Neural crest cell (in vitro differentiated cells): ENCODE results near the gene SP140. TPM values are rescaled to one million over a fixed set of nuclear protein-coding genes. Genes with fewer than 3 reads are reported as not detected.

ENCODE experiments used
- DNase-seq: peaks from one replicate; pipeline ENCODE4 v3.0.0; 2021; ENCODE audit warnings: low read depth, mixed read lengths, low spot score
- H3K27ac Mint-ChIP-seq: one replicate; pipeline ENCODE4 v1.8.0; 2021; ENCODE audit warnings: mild to moderate bottlenecking, mixed read lengths; ENCODE audit not compliant: unreplicated experiment
- H3K27me3 Mint-ChIP-seq: 2 replicates; pipeline ENCODE4 v1.8.0; 2021; ENCODE audit warnings: low read depth, mild to moderate bottlenecking, mixed read lengths
- H3K36me3 Mint-ChIP-seq: 2 replicates; pipeline ENCODE4 v1.8.0; 2021; ENCODE audit warnings: low read depth, mild to moderate bottlenecking, mixed read lengths
- H3K4me1 Mint-ChIP-seq: 2 replicates; pipeline ENCODE4 v1.8.0; 2021; ENCODE audit warnings: mixed read lengths
- H3K4me3 Mint-ChIP-seq: one replicate; pipeline ENCODE4 v1.8.0; 2021; ENCODE audit warnings: mild to moderate bottlenecking, mixed read lengths
- H3K9me3 Mint-ChIP-seq: 2 replicates; pipeline ENCODE4 v1.8.0; 2021; ENCODE audit warnings: mixed read lengths
- CTCF ChIP-seq: fragments of 200-600 bp; sonication (generic); conservative IDR thresholded peaks from 2 replicates; pipeline ENCODE4 v1.5.0; 2021; ENCODE audit warnings: antibody characterized with exemption, mild to moderate bottlenecking
- total RNA-seq: library from RNA; stranded (reverse); gene quantifications from 2 replicates; pipeline ENCODE4 v1.2.1, GENCODE V29; 2021

The SP140 gene
- total RNA-seq, 1 donor from 2014 or later, result not detected

GRCh38 chr2:230295192-230295591, 69.7 kb downstream of the SP140 start:
- H3K4me1 Mint-ChIP-seq, result no peaks in the 10 kb centered on the region
- peaks cover 6% of the 10 kb centered on the region for H3K9me3 Mint-ChIP-seq
- H3K36me3 Mint-ChIP-seq, result no peaks in the 10 kb centered on the region
- H3K27me3 Mint-ChIP-seq, result peaks cover 10% of the 10 kb centered on the region
- TF ChIP-seq CTCF, result no peak
- no peak overlapping the region for H3K4me3 Mint-ChIP-seq
- H3K27ac Mint-ChIP-seq, result no peak overlapping the region
- no peak for DNase-seq

- H3K27ac Mint-ChIP-seq, result no peak overlapping the region
Measured at GRCh38 chr2:230296917-230297316, 71.4 kb downstream of the SP140 start.

GRCh38 chr2:230299618-230300017, 74.1 kb downstream of the SP140 start:
- DNase-seq, result no peak
- Mint-ChIP-seq H3K27ac (no peak overlapping the region), H3K4me1 (no peaks in the 10 kb centered on the region), H3K9me3 (peaks cover 11% of the 10 kb centered on the region), H3K27me3 (peaks cover 11% of the 10 kb centered on the region), H3K36me3 (no peaks in the 10 kb centered on the region), H3K4me3 (no peak overlapping the region)
- TF ChIP-seq CTCF, result no peak

More at GRCh38 chr2:230296917-230297316, 71.4 kb downstream of the SP140 start:
- no peak for TF ChIP-seq CTCF
- H3K9me3 Mint-ChIP-seq, result peaks cover 11% of the 10 kb centered on the region
- H3K27me3 Mint-ChIP-seq, result peaks cover 16% of the 10 kb centered on the region
- H3K4me1 Mint-ChIP-seq, result no peaks in the 10 kb centered on the region
- H3K4me3 Mint-ChIP-seq, result no peak overlapping the region
- no peaks in the 10 kb centered on the region for H3K36me3 Mint-ChIP-seq
- no peak for DNase-seq

GRCh38 chr2:230305416-230306275, 80.1 kb downstream of the SP140 start:
- Mint-ChIP-seq H3K27ac (no peak overlapping the region), H3K9me3 (peaks cover 5% of the 10 kb centered on the region), H3K27me3 (peaks cover 4% of the 10 kb centered on the region), H3K4me3 (no peak overlapping the region), H3K36me3 (no peaks in the 10 kb centered on the region), H3K4me1 (no peaks in the 10 kb centered on the region)
- TF ChIP-seq CTCF, result no peak
- no peak for DNase-seq

GRCh38 chr2:230306474-230306873, 80.9 kb downstream of the SP140 start:
- Mint-ChIP-seq H3K27me3 (peaks cover 2% of the 10 kb centered on the region), H3K9me3 (peaks cover 2% of the 10 kb centered on the region), H3K4me1 (no peaks in the 10 kb centered on the region), H3K27ac (no peak overlapping the region), H3K4me3 (no peak overlapping the region), H3K36me3 (no peaks in the 10 kb centered on the region)
- no peak for DNase-seq
- no peak for TF ChIP-seq CTCF
